Epithelial cell of umbilical artery (primary cell): Measurements from ENCODE around the gene YARS1. TPM values are rescaled to one million over a fixed set of nuclear protein-coding genes. Genes with fewer than 3 reads are reported as not detected.

Source experiments
- total RNA-seq: library from RNA; depleted of rRNA; stranded (reverse); fragments of >200 nt; gene quantifications from 2 replicates; pipeline ENCODE4 v1.2.3, GENCODE V29; 2014

YARS1 gene
- 125 and 161 TPM in 2 replicates for total RNA-seq

GRCh38 chr1:32817159-32817814 lies at the start of gene YARS1, which contains the start of gene S100PBP:
Gene YARS1, minus strand, starts transcription at chr1:32817358. Its CDS starts 114 bp downstream, at chr1:32817244.
Gene S100PBP, plus strand, starts transcription at chr1:32817653. Its CDS starts 8,447 bp downstream, at chr1:32826100.

Other genes with a start within 250 kb of the YARS1 start
- 29.3 and 35.4 TPM in 2 replicates for gene ZBTB8OS, start 166.8 kb downstream of the YARS1 start, total RNA-seq
- gene RBBP4, start 166.2 kb downstream of the YARS1 start, total RNA-seq: 135 and 176 TPM in 2 replicates
- 6.5 and 9.1 TPM in 2 replicates for gene SYNC, start 114.6 kb downstream of the YARS1 start, total RNA-seq
- gene S100PBP, start 295 bp upstream of the YARS1 start, total RNA-seq: 17.5 and 34.5 TPM in 2 replicates
- not detected in 2 replicates for gene FNDC5, start 53.6 kb upstream of the YARS1 start, total RNA-seq
- gene HPCA, start 69.1 kb upstream of the YARS1 start, total RNA-seq: not detected in 2 replicates
- 29.6 and 29.9 TPM in 2 replicates for gene TMEM54, start 84.0 kb upstream of the YARS1 start, total RNA-seq
- 23.3 and 24.7 TPM in 2 replicates for gene RNF19B, start 147.5 kb upstream of the YARS1 start, total RNA-seq
- 170 and 197 TPM in 2 replicates for gene AK2, start 219.5 kb upstream of the YARS1 start, total RNA-seq